Measurements from ENCODE around the gene HIC2.
"Not testable (repeated sequence)": the region's sequence is repeated elsewhere in the genome, so short reads cannot be mapped to it uniquely, and the experiment has no call there.

DNA sequence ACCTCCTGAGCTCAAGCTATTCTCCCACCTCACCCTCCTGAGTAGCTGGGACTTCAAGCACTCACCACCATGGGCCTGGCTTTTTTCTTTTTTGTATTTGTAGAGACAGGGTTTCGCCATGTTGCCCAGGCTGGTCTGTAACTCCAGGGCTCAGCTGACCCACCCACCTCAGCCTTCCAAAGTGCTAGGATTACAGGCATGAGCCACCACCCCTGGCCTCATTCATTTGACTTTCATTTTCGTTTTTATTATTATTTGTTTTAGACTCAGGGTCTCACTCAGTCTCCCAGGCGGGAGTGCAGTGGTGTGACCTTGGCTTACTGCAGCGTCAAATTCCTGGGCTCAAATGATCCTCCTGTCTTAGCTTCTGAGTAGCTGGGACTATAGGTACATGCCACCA lies 9.4 kb upstream of the HIC2 start:
- not testable (repeated sequence) for TF ChIP-seq POLR2AphosphoS5 (IDR thresholded peaks at IDR 0.05; ENCODE audit: borderline replicate concordance, low read depth, low read length); EZH2 (IDR thresholded peaks at IDR 0.05); FOXP2 (optimal IDR thresholded peaks at IDR 0.05; ENCODE audit: control extremely low read depth, extremely low read length, insufficient read depth)

Measured in SK-N-MC (cell line).